ENCODE results near the gene DAB1.

Gene DAB1

DNA sequence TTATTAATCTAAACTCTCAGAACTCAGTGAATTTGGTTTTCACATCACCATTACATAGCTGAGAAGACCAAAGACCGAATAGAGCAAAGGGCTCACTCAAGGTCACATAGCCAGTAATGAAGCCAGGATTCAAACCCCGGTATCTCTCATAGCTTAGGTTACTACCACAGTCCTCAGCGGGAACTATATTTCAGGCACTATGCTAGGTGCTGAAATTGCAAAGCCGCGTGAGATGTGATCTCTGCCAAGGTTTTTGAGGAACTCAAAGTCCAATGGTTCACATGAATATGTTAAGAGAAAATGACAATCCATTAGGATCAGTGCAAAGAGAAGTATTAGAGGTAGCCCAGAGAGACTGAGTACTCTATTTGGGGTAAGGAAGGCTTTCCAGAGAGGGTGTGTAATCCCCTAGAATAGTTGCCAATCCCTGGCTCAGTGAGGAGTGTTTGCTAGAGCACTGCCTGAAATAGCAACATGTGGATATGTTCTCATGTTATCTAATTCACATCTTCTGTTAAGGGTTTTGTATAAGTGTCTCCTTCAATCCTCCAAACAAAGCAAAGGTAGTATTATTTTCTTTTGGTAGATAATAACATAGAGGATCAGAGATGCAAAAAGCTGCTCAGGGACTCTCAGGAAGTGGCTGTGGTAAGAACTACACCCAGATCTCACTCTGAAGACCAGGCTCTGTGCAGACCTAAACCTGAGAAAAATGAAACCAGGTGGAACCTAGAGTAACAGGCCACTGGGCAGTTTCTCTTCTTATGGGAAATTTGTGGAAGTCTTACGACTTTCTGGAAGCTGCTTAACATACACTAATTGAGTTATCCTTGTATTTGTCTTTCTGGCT is 365.0 kb downstream of the DAB1 start (continued):
- no peak for TF ChIP-seq ZSCAN16 (tag by site-specific recombination; IDR thresholded peaks at IDR 0.05)
- TF ChIP-seq ZNF555 (tag by site-specific recombination; conservative IDR thresholded peaks at IDR 0.05): no peak
- TF ChIP-seq, protein P1, sequence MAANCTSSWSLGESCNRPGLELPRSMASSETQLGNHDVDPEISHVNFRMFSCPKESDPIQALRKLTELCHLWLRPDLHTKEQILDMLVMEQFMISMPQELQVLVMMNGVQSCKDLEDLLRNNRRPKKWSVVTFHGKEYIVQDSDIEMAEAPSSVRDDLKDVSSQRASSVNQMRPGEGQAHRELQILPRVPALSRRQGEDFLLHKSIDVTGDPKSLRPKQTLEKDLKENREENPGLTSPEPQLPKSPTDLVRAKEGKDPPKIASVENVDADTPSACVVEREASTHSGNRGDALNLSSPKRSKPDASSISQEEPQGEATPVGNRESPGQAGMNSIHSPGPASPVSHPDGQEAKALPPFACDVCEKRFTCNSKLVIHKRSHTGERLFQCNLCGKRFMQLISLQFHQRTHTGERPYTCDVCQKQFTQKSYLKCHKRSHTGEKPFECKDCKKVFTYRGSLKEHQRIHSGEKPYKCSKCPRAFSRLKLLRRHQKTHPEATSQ (tag by site-specific recombination; IDR thresholded peaks at IDR 0.05): no peak
- no peak for TF ChIP-seq ZEB2 (tag by site-specific recombination; IDR thresholded peaks at IDR 0.05)
- TF ChIP-seq ZNF112 (tag by site-specific recombination; IDR thresholded peaks at IDR 0.05): no peak

DNA sequence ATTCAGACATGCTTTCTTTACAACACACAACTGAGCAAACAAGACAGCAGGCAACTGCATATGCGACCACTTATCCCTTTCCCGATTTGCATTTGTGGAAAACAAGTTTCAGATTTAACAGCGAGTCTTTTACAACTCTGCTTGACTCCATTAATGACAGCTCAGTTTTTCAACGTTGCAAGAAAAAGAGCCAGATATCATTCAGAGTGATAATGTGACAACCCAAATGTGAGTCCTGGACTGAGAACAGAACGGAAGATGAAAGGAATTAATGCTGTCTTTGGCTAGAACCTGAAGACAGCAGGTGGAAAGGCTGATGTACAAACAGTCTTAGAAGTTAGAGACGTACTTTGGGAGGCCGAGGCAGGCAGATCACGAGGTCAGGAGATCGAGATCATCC is 375.0 kb downstream of the DAB1 start:
- Histone ChIP-seq H3K27ac (ENCODE audit: extremely low read depth, low read depth, low read length) (no peak overlapping the region), H3K4me3 (ENCODE audit: low read depth, low read length) (no peak overlapping the region), H3K36me3 (ENCODE audit: control insufficient read depth in 2 of 2, insufficient read depth in 1 of 2, low read length in 2 of 2) (no peaks in the 10 kb centered on the region), H3K9me3 (ENCODE audit: control insufficient read depth, insufficient read depth, low read depth, low read length) (no peaks in the 10 kb centered on the region), H3K4me1 (ENCODE audit: control insufficient read depth, insufficient read depth, low read length) (no peaks in the 10 kb centered on the region)
- CTCF ChIA-PET: interaction anchor here (0.6 to 0.7 kb wide), 2 partner anchors 20 to 1760 kb away, joined by 3 read pairs; no protein-coding TSS in a partner anchor
- TF ChIP-seq, protein P2, sequence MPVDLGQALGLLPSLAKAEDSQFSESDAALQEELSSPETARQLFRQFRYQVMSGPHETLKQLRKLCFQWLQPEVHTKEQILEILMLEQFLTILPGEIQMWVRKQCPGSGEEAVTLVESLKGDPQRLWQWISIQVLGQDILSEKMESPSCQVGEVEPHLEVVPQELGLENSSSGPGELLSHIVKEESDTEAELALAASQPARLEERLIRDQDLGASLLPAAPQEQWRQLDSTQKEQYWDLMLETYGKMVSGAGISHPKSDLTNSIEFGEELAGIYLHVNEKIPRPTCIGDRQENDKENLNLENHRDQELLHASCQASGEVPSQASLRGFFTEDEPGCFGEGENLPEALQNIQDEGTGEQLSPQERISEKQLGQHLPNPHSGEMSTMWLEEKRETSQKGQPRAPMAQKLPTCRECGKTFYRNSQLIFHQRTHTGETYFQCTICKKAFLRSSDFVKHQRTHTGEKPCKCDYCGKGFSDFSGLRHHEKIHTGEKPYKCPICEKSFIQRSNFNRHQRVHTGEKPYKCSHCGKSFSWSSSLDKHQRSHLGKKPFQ (tag by site-specific recombination; IDR thresholded peaks at IDR 0.05): no peak
- no peak for TF ChIP-seq ZNF341 (tag by site-specific recombination; IDR thresholded peaks at IDR 0.05; ENCODE audit: low read depth)
- POLR2A ChIA-PET: no interaction called here

DNA sequence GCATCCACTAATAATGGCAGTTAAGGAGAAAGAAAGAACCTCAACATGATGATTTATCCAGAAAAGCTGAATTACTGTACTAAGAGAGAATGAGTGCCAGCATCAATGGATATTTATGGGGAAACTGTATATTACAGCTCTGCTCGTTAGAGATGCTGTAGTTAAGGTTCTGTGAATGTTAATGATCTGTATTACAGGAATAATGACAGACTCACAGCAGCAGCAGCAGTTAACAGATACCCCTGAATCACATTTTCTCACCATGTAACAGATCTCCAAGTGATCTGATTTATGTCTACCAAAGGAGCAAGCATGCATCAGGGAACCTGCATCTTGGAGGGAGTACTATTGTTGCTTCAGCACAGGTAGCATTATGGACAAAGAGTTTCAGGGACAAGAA is 377.4 kb downstream of the DAB1 start:
- Histone ChIP-seq H3K4me1 (ENCODE audit: control insufficient read depth, insufficient read depth, low read length) (no peaks in the 10 kb centered on the region), H3K9me3 (ENCODE audit: control insufficient read depth, insufficient read depth, low read depth, low read length) (no peaks in the 10 kb centered on the region), H3K4me3 (ENCODE audit: low read depth, low read length) (no peak overlapping the region), H3K27ac (ENCODE audit: extremely low read depth, low read depth, low read length) (no peak overlapping the region), H3K36me3 (ENCODE audit: control insufficient read depth in 2 of 2, insufficient read depth in 1 of 2, low read length in 2 of 2) (no peaks in the 10 kb centered on the region)
- CTCF ChIA-PET: interaction anchor here (1.0 kb wide), 1 partner anchor 9 kb away, joined by 3 read pairs; no protein-coding TSS in a partner anchor
- POLR2A ChIA-PET: no interaction called here
- no peak for TF ChIP-seq ZNF48 (tag by site-specific recombination; IDR thresholded peaks at IDR 0.05)
- TF ChIP-seq, protein P2 (tag by site-specific recombination; IDR thresholded peaks at IDR 0.05): no peak
- TF ChIP-seq, protein P3, sequence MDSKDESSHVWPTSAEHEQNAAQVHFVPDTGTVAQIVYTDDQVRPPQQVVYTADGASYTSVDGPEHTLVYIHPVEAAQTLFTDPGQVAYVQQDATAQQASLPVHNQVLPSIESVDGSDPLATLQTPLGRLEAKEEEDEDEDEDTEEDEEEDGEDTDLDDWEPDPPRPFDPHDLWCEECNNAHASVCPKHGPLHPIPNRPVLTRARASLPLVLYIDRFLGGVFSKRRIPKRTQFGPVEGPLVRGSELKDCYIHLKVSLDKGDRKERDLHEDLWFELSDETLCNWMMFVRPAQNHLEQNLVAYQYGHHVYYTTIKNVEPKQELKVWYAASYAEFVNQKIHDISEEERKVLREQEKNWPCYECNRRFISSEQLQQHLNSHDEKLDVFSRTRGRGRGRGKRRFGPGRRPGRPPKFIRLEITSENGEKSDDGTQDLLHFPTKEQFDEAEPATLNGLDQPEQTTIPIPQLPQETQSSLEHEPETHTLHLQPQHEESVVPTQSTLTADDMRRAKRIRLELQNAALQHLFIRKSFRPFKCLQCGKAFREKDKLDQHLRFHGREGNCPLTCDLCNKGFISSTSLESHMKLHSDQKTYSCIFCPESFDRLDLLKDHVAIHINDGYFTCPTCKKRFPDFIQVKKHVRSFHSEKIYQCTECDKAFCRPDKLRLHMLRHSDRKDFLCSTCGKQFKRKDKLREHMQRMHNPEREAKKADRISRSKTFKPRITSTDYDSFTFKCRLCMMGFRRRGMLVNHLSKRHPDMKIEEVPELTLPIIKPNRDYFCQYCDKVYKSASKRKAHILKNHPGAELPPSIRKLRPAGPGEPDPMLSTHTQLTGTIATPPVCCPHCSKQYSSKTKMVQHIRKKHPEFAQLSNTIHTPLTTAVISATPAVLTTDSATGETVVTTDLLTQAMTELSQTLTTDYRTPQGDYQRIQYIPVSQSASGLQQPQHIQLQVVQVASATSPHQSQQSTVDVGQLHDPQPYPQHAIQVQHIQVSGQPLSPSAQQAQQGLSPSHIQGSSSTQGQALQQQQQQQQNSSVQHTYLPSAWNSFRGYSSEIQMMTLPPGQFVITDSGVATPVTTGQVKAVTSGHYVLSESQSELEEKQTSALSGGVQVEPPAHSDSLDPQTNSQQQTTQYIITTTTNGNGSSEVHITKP (tag by site-specific recombination; IDR thresholded peaks at IDR 0.05): no peak
- TF ChIP-seq ZBTB8A (tag by site-specific recombination; IDR thresholded peaks at IDR 0.05): no peak
- TF ChIP-seq HOXD13 (CRISPR knock-in tag; IDR thresholded peaks at IDR 0.05; ENCODE audit: borderline replicate concordance): no peak
- no peak for TF ChIP-seq ZNF596 (tag by site-specific recombination; IDR thresholded peaks at IDR 0.05)
